ENCODE results near the gene MICAL3.

Gene MICAL3

DNA sequence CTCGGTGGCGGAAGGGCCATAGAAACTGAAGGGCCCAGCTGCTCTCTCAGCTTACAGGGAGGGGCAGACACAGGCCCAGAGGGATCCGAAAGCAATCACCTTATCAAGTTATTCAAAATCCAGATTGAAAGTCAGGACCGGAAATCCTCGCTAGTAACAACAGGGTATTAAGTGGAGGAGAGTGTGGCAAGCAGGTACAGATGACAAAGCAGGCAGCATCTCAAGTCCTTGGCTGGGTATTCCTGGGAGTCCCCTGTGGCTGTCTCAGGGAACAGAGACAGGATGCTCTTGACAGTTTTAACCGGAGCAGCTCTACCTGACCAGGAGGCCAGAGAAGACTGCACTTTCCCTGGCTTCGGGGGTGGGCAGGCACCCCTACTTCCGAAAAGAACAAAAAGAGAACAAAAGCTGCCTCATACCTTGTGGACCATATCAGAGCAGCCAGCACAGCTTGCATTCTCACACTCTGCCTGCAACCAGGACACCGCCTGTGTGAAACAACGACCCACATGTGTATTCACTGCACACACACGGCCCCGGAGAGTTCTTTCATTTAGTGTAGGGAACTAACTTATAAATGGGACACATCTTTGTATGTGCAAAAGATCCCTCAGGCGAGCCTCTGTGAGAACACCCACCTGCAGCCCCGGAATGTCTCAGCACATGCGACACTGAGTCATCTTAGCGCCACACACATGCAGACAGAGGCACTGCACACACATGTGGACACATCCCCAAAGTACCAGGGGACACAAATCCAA is 78.3 kb downstream of the MICAL3 start:
- peaks cover 2% of the 10 kb centered on the region; the same call in 1 of the 2 replicates for H4K20me1 ChIP-seq (ENCODE audit: insufficient read depth, low read length)
- H3K79me2 ChIP-seq (ENCODE audit: low read length) = peaks cover 97% of the 10 kb centered on the region
- no peak overlapping the region for H2AFZ ChIP-seq (ENCODE audit: low read length)
- peak overlapping the region; percentile 49 for H3K4me2 ChIP-seq (ENCODE audit: low read depth, low read length)
- TF ChIP-seq EZH2 (optimal IDR thresholded peaks at IDR 0.05; ENCODE audit: low read depth, low read length) = no peak
- TF ChIP-seq, protein P1, sequence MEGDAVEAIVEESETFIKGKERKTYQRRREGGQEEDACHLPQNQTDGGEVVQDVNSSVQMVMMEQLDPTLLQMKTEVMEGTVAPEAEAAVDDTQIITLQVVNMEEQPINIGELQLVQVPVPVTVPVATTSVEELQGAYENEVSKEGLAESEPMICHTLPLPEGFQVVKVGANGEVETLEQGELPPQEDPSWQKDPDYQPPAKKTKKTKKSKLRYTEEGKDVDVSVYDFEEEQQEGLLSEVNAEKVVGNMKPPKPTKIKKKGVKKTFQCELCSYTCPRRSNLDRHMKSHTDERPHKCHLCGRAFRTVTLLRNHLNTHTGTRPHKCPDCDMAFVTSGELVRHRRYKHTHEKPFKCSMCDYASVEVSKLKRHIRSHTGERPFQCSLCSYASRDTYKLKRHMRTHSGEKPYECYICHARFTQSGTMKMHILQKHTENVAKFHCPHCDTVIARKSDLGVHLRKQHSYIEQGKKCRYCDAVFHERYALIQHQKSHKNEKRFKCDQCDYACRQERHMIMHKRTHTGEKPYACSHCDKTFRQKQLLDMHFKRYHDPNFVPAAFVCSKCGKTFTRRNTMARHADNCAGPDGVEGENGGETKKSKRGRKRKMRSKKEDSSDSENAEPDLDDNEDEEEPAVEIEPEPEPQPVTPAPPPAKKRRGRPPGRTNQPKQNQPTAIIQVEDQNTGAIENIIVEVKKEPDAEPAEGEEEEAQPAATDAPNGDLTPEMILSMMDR (IDR thresholded peaks at IDR 0.05; ENCODE audit: low read length) = peak; percentile 21
- no peak overlapping the region for H3K9ac ChIP-seq (ENCODE audit: low read length)
- peak overlapping the region; percentile 36; the same call in 1 of the 2 replicates for H3K27ac ChIP-seq (ENCODE audit: low read length)
- H3K4me1 ChIP-seq (ENCODE audit: low read length) = peaks cover 19% of the 10 kb centered on the region
- H3K9me3 ChIP-seq (replicated peaks; ENCODE audit: insufficient read depth, low read length) = no peaks in the 10 kb centered on the region
- H3K36me3 ChIP-seq (replicated peaks; ENCODE audit: insufficient read depth, low read length) = no peaks in the 10 kb centered on the region
- peak; percentile 72 for DNase-seq
- H3F3A ChIP-seq (ENCODE audit: insufficient read depth, low read length) = peaks cover 11% of the 10 kb centered on the region
- H3K9me2 ChIP-seq (replicated peaks; ENCODE audit: insufficient read depth, low read length) = no peaks in the 10 kb centered on the region
- H3K27me3 ChIP-seq (replicated peaks; ENCODE audit: insufficient read depth, low read length) = no peaks in the 10 kb centered on the region
- H3K4me3 ChIP-seq (ENCODE audit: low read length) = peak overlapping the region; percentile 11; the same call in 1 of the 2 replicates

DNA sequence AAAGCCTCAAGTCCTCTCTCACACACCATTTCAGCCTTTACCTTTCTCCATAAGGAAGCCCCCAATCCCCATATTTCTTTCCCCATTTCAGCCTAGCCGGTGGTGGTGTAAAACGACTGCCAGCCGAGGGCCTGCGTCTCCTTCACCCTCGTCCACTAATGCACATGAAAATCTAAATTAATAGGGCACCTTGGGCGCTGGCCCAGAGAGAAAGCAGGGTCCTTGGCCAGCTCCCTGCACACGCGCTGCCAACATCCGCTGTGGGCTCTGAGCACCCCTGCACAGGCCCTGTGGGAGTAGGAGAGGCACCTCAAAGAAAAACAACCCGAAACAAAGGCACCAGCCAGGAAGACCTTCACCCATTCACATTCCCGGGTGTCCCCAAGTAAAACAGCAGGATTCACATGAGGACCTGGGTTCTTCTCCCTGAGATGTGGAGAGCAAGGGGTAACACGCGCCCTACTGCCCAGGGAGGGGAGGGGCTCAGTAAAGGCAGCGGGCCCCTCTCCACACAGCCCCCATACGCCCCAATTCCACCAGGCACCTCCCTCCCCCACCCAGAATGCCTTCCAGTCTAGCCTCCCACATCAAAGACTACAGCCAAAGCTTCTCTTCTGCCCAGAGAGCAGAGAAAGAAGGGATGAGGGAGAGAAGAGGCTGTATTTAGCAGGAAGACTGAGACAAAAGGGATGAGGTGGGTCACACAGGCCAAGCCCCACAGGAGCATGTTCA is 79.0 kb downstream of the MICAL3 start:
- no peak overlapping the region; the same call in 1 of the 2 replicates for H3K4me3 ChIP-seq (ENCODE audit: low read length)
- H3K9ac ChIP-seq (ENCODE audit: low read length) = no peak overlapping the region
- no peak for DNase-seq
- no peaks in the 10 kb centered on the region for H3K9me3 ChIP-seq (replicated peaks; ENCODE audit: insufficient read depth, low read length)
- peaks cover 11% of the 10 kb centered on the region for H3F3A ChIP-seq (ENCODE audit: insufficient read depth, low read length)
- no peaks in the 10 kb centered on the region for H3K36me3 ChIP-seq (replicated peaks; ENCODE audit: insufficient read depth, low read length)
- H3K79me2 ChIP-seq (ENCODE audit: low read length) = peaks cover 97% of the 10 kb centered on the region
- H3K4me2 ChIP-seq (ENCODE audit: low read depth, low read length) = peak overlapping the region; percentile 49; the same call in 1 of the 2 replicates
- no peaks in the 10 kb centered on the region for H3K27me3 ChIP-seq (replicated peaks; ENCODE audit: insufficient read depth, low read length)
- no peaks in the 10 kb centered on the region for H3K9me2 ChIP-seq (replicated peaks; ENCODE audit: insufficient read depth, low read length)
- peak overlapping the region; percentile 17; the same call in 1 of the 2 replicates for H3K27ac ChIP-seq (ENCODE audit: low read length)
- no peak overlapping the region for H2AFZ ChIP-seq (ENCODE audit: low read length)
- peaks cover 4% of the 10 kb centered on the region; the same call in 1 of the 2 replicates for H4K20me1 ChIP-seq (ENCODE audit: insufficient read depth, low read length)
- no peak for TF ChIP-seq EZH2 (optimal IDR thresholded peaks at IDR 0.05; ENCODE audit: low read depth, low read length)
- TF ChIP-seq, protein P1 (IDR thresholded peaks at IDR 0.05; ENCODE audit: low read length) = no peak
- TF ChIP-seq EZH2phosphoT487 (IDR thresholded peaks at IDR 0.05; ENCODE audit: low read length) = no peak
- peaks cover 19% of the 10 kb centered on the region for H3K4me1 ChIP-seq (ENCODE audit: low read length)

DNA sequence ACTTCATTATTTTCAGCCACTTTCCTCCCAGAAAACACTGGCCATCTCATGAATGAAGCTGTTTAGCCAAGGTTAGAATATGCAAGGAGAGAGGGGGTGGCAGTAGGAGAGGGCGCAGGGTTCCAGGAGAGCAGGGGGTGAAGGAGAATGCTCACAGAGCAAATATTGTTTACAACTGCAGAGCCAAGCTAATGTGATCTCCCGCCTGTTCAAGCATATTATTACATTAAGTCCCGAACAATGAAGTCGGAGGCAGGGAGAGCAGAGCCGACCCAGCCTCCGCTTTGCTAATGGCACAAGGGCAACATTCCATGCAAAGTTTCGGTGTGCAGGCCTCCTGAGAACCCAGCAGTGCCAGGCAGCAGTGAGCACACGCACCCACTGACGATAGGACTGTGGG is 80.1 kb downstream of the MICAL3 start:
- H3K79me2 ChIP-seq (ENCODE audit: low read length) = peaks cover 100% of the 10 kb centered on the region

More for the DNA sequence above, 80.1 kb downstream of the MICAL3 start:
- Histone ChIP-seq H3F3A (ENCODE audit: insufficient read depth, low read length) (peaks cover 11% of the 10 kb centered on the region), H3K4me2 (ENCODE audit: low read depth, low read length) (no peak overlapping the region), H3K4me3 (ENCODE audit: low read length) (no peak overlapping the region), H3K9ac (ENCODE audit: low read length) (no peak overlapping the region), H2AFZ (ENCODE audit: low read length) (no peak overlapping the region), H3K9me3 (replicated peaks; ENCODE audit: insufficient read depth, low read length) (no peaks in the 10 kb centered on the region), H3K27ac (ENCODE audit: low read length) (no peak overlapping the region), H4K20me1 (ENCODE audit: insufficient read depth, low read length) (peaks cover 4% of the 10 kb centered on the region; the same call in 1 of the 2 replicates), H3K27me3 (replicated peaks; ENCODE audit: insufficient read depth, low read length) (no peaks in the 10 kb centered on the region), H3K4me1 (ENCODE audit: low read length) (peaks cover 19% of the 10 kb centered on the region), H3K9me2 (replicated peaks; ENCODE audit: insufficient read depth, low read length) (no peaks in the 10 kb centered on the region), H3K36me3 (replicated peaks; ENCODE audit: insufficient read depth, low read length) (no peaks in the 10 kb centered on the region)
- DNase-seq = no peak
- TF ChIP-seq EZH2 (optimal IDR thresholded peaks at IDR 0.05; ENCODE audit: low read depth, low read length) = no peak
- TF ChIP-seq, protein P1 (IDR thresholded peaks at IDR 0.05; ENCODE audit: low read length) = no peak
- no peak for TF ChIP-seq EZH2phosphoT487 (IDR thresholded peaks at IDR 0.05; ENCODE audit: low read length)

All from MM.1S (cell line).